SU-DHL-6 (cell line): Measurements from ENCODE around the gene DYNLT2B.

Source experiments
- H2AFZ ChIP-seq: fragments of 200-600 bp; sonication (generic); 2 replicates; pipeline ENCODE4 v1.6.1; 2014; ENCODE audit warnings: low read depth, mild to moderate bottlenecking, moderate library complexity, mixed read lengths, antibody characterized with exemption, low read length; ENCODE audit not compliant: severe bottlenecking
- H3F3A ChIP-seq: fragments of 200-600 bp; shearing (Covaris generic); 2 replicates; pipeline ENCODE4 v1.6.0; 2016; ENCODE audit warnings: antibody characterized with exemption, mild to moderate bottlenecking; ENCODE audit not compliant: insufficient read depth
- H3K27ac ChIP-seq: fragments of 200-600 bp; sonication (generic); 2 replicates; pipeline ENCODE4 v1.5.1; 2016; ENCODE audit warnings: low read depth, mild to moderate bottlenecking, low read length, moderate library complexity, mixed read lengths
- H3K27me3 ChIP-seq: fragments of 200-600 bp; sonication (generic), shearing (Covaris generic); 2 replicates; pipeline ENCODE4 v1.6.0; 2014; ENCODE audit warnings: mild to moderate bottlenecking, low read length
- H3K36me3 ChIP-seq: fragments of 200-600 bp; sonication (generic); 2 replicates; pipeline ENCODE4 v1.6.1; 2014; ENCODE audit warnings: mild to moderate bottlenecking, low read length, mixed read lengths
- H3K4me2 ChIP-seq: fragments of 300-600, 200-600 bp; shearing (Covaris generic), sonication (generic); 2 replicates; pipeline ENCODE4 v1.6.0; 2014; ENCODE audit warnings: low read length, low read depth, mild to moderate bottlenecking; ENCODE audit not compliant: poor library complexity, severe bottlenecking
- H3K4me3 ChIP-seq: fragments of 200-600 bp; sonication (generic); 2 replicates; pipeline ENCODE4 v1.5.1; 2014; ENCODE audit warnings: antibody characterized with exemption, low read length, mild to moderate bottlenecking, mixed read lengths; ENCODE audit not compliant: insufficient read depth, poor library complexity, severe bottlenecking
- H3K79me2 ChIP-seq: fragments of 200-600 bp; sonication (generic); 2 replicates; pipeline ENCODE4 v1.6.1; 2014; ENCODE audit warnings: mild to moderate bottlenecking, low read length, moderate library complexity; ENCODE audit not compliant: insufficient read depth
- H3K9ac ChIP-seq: fragments of 200-600 bp; sonication (generic); 2 replicates; pipeline ENCODE4 v1.7.0; 2014; ENCODE audit warnings: mild to moderate bottlenecking, low read length
- H3K9me2 ChIP-seq: fragments of 200-600 bp; sonication (generic); replicated peaks from 2 replicates; pipeline ENCODE4 v1.6.1; 2014; ENCODE audit warnings: low read length; ENCODE audit not compliant: insufficient read depth
- H3K9me3 ChIP-seq: fragments of 200-600 bp; sonication (generic); 2 replicates; pipeline ENCODE4 v1.6.1; 2014; ENCODE audit warnings: low read length, mixed read lengths; ENCODE audit not compliant: insufficient read depth
- H4K20me1 ChIP-seq: fragments of 200-600 bp; sonication (generic); 2 replicates; pipeline ENCODE4 v1.6.1; 2014; ENCODE audit warnings: low read depth, mild to moderate bottlenecking, antibody characterized with exemption, low read length, moderate library complexity, mixed read lengths
- CTCF ChIP-seq: fragments of 200-600 bp; sonication (generic); IDR thresholded peaks from one replicate; pipeline ENCODE4 v1.5.1; 2017; ENCODE audit warnings: antibody characterized with exemption, mild to moderate bottlenecking, low read length, moderate library complexity; ENCODE audit not compliant: insufficient read depth, poor library complexity, severe bottlenecking
- EZH2phosphoT487 ChIP-seq: fragments of 200-600 bp; sonication (generic), shearing (Covaris generic); conservative IDR thresholded peaks from 2 replicates; pipeline ENCODE4 v1.6.1; 2018; ENCODE audit warnings: mild to moderate bottlenecking, antibody characterized with exemption, low read length, moderate library complexity, mixed read lengths

The DYNLT2B gene

GRCh38 chr3:196357905-196358304, 39.9 kb upstream of the DYNLT2B start:
- Histone ChIP-seq H3K9me2 (no peaks in the 10 kb centered on the region), H3K36me3 (peaks cover 12% of the 10 kb centered on the region; the same call in 1 of the 2 replicates), H3K9ac (no peak overlapping the region), H3K27me3 (no peaks in the 10 kb centered on the region), H3F3A (no peaks in the 10 kb centered on the region), H3K9me3 (no peaks in the 10 kb centered on the region), H4K20me1 (no peaks in the 10 kb centered on the region), H3K4me3 (no peak overlapping the region), H3K4me2 (no peak overlapping the region), H3K27ac (no peak overlapping the region), H3K79me2 (no peaks in the 10 kb centered on the region), H2AFZ (no peak overlapping the region)
- TF ChIP-seq CTCF = no peak
- no peak for TF ChIP-seq EZH2phosphoT487

GRCh38 chr3:196356556-196356955, 38.5 kb upstream of the DYNLT2B start:
- no peak overlapping the region for H3K9ac ChIP-seq
- no peak overlapping the region for H3K4me3 ChIP-seq
- no peaks in the 10 kb centered on the region for H3K79me2 ChIP-seq
- TF ChIP-seq EZH2phosphoT487 (no peak), CTCF (no peak)
- H3K9me2 ChIP-seq = no peaks in the 10 kb centered on the region
- no peaks in the 10 kb centered on the region for H3F3A ChIP-seq
- no peak overlapping the region for H2AFZ ChIP-seq
- H3K4me2 ChIP-seq = no peak overlapping the region
- H3K27ac ChIP-seq = no peak overlapping the region
- no peaks in the 10 kb centered on the region for H3K27me3 ChIP-seq
- no peaks in the 10 kb centered on the region for H4K20me1 ChIP-seq
- H3K9me3 ChIP-seq = no peaks in the 10 kb centered on the region
- peaks cover 6% of the 10 kb centered on the region; the same call in 1 of the 2 replicates for H3K36me3 ChIP-seq

- no peaks in the 10 kb centered on the region for H3K9me2 ChIP-seq
- no peaks in the 10 kb centered on the region for H4K20me1 ChIP-seq
- H3K27me3 ChIP-seq = no peaks in the 10 kb centered on the region
- TF ChIP-seq EZH2phosphoT487 = no peak
- TF ChIP-seq CTCF = no peak
- no peak overlapping the region for H3K9ac ChIP-seq
- H2AFZ ChIP-seq = no peak overlapping the region
- H3K27ac ChIP-seq = no peak overlapping the region
- peaks cover 3% of the 10 kb centered on the region; the same call in 1 of the 2 replicates for H3K36me3 ChIP-seq
- no peak overlapping the region for H3K4me3 ChIP-seq
- no peaks in the 10 kb centered on the region for H3K79me2 ChIP-seq
- no peaks in the 10 kb centered on the region for H3F3A ChIP-seq
- H3K9me3 ChIP-seq = no peaks in the 10 kb centered on the region
- H3K4me2 ChIP-seq = no peak overlapping the region
These were observed 37.6 kb upstream of the DYNLT2B start for GRCh38 chr3:196355668-196356067.

- Histone ChIP-seq H3K9me3 (no peaks in the 10 kb centered on the region), H3K4me3 (no peak overlapping the region), H3K27ac (no peak overlapping the region), H3K9me2 (no peaks in the 10 kb centered on the region), H3K9ac (no peak overlapping the region), H3F3A (no peaks in the 10 kb centered on the region), H3K79me2 (no peaks in the 10 kb centered on the region), H3K4me2 (no peak overlapping the region), H3K27me3 (no peaks in the 10 kb centered on the region), H3K36me3 (peaks cover 9% of the 10 kb centered on the region), H2AFZ (no peak overlapping the region), H4K20me1 (no peaks in the 10 kb centered on the region)
- TF ChIP-seq EZH2phosphoT487 (no peak), CTCF (no peak)
These were observed 36.1 kb upstream of the DYNLT2B start for GRCh38 chr3:196354132-196354531.
